Fibroblast of the aortic adventitia (primary cell): ENCODE results near the gene C20orf204. TPM values are rescaled to one million over a fixed set of nuclear protein-coding genes. Genes with fewer than 3 reads are reported as not detected.

Source experiments
- DNase-seq: peaks from one replicate; pipeline ENCODE4 v3.0.0-alpha.2; 2010; ENCODE audit warnings: low read depth
- H3K4me3 ChIP-seq: 2 replicates; pipeline ENCODE4 v1.5.1; 2011; ENCODE audit warnings: low read depth, mild to moderate bottlenecking, control low read depth, low read length, moderate library complexity
- CTCF ChIP-seq: IDR thresholded peaks from 2 replicates; pipeline ENCODE4 v1.5.1; 2011; ENCODE audit warnings: mild to moderate bottlenecking, low read length, control low read depth, inconsistent platforms; ENCODE audit not compliant: insufficient read depth
- total RNA-seq: library from RNA; depleted of rRNA; stranded (reverse); fragments of >200 nt; gene quantifications from 2 replicates; pipeline ENCODE4 v1.2.3, GENCODE V29; 2012; ENCODE audit warnings: low replicate concordance

Gene C20orf204
- total RNA-seq, 1 donor, result 1.6 TPM

GRCh38 chr20:64074184-64074789 is 38.3 kb downstream of the C20orf204 start:
- no peak for DNase-seq
- no peak for TF ChIP-seq CTCF
- no peak overlapping the region for H3K4me3 ChIP-seq

GRCh38 chr20:64074963-64075362 is 39.0 kb downstream of the C20orf204 start:
- TF ChIP-seq CTCF, result no peak
- no peak for DNase-seq
- H3K4me3 ChIP-seq, result no peak overlapping the region

GRCh38 chr20:64075556-64075955 is 39.6 kb downstream of the C20orf204 start:
- H3K4me3 ChIP-seq, result no peak overlapping the region
- no peak for DNase-seq
- no peak for TF ChIP-seq CTCF

GRCh38 chr20:64076061-64076997 is 40.3 kb downstream of the C20orf204 start:
- no peak overlapping the region for H3K4me3 ChIP-seq
- TF ChIP-seq CTCF, result no peak

GRCh38 chr20:64077094-64077493 is 41.1 kb downstream of the C20orf204 start:
- H3K4me3 ChIP-seq, result no peak overlapping the region
- no peak for DNase-seq
- no peak for TF ChIP-seq CTCF

More at GRCh38 chr20:64076061-64076997, 40.3 kb downstream of the C20orf204 start:
- DNase-seq, result no peak

- no peak overlapping the region for H3K4me3 ChIP-seq
- no peak for TF ChIP-seq CTCF
- no peak for DNase-seq
Observed at GRCh38 chr20:64077541-64077875, 41.5 kb downstream of the C20orf204 start.
